ENCODE measurements around the gene TBC1D14.
"Not testable (repeated sequence)": the region's sequence is repeated elsewhere in the genome, so short reads cannot be mapped to it uniquely, and the experiment has no call there.

Gene TBC1D14

DNA sequence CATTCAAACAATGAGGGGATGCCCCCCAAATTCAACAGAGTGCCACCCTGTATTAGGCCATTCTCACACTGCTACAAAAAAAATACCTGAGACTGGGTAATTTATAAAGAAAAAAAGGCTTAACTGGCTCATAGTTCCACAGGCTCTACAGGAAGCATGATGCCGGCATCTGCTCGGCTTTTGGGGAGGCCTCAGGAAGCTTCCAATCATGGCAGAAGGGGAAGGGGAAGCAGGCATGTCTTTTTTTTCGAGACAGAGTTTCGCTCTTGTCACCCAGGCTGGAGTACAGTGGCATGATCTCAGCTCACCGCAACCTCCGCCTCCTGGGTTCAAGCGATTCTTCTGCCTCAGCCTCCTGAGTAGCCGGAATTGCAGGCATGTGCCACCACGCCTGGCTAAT is 18.7 kb upstream of the TBC1D14 start:
- not testable (repeated sequence) for DNase-seq (ENCODE audit: low read depth)

DNA sequence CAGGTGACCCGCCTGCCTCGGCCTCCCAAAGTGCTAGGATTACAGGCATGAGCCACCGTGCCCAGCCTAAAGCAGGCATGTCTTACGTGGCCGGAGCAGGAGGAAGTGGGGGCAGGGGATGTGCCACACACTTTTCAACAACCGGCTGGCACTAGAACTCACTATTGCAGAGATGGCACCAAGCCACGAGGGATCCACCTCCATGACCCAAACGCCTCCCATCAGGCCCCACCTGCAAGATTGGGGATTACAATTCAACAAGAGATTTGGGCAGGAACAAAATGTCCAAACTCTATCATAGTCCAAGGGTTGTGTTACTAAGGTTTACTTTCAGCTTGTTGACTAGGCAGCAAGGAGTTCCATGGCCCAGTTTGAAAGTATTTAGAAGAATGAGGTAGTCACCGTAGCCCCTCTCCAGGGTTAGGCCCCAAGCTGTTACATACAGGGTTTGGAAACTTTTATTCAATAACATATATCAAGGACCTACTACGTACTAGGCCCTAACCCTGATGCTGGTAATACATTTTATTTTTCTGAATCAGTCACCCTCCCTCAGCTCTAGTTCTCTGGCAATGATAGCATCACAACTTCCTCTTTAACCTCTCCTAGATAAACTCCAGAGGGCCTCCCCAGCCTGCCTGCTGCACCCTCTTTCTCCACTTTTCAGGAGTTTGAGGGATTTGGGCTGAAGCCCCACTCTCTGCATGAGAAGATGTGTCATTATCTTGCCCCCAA is 18.0 kb upstream of the TBC1D14 start:
- DNase-seq (ENCODE audit: low read depth): no peak

DNA sequence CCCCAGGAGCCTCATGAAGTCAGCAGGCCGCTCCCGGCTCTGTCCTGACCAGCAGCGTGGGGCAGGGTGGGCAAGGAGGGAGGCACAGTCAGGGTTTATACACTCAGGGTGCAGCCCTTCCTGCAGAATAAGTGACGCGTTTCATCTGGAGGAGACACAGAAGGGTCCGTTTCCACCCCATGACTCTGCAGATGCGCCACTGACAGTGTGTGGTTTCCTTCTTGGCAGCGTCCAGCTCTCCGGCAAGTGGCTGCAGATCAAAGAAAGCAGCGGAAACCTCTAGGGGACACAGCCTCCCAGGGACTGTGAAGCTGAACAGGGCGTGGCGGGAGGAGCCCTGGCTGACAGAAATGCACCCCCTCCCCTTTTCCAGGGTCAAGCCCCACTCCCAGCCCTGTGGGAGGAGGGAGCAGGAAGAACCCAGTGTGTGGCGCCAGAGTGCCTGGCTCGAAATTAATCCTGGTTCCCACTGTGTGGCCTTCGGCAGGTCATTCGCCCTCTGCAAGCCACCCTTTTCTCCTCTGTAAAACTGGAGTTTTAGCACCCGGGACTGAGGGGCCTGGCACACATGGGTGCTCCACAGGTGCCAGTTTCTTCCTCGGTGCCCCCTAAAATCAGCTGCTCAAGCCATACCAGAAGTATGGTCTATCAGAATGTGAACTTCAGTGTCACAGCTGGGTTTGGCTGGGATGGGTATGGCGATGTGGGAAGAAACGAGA is 17.3 kb upstream of the TBC1D14 start:
- DNase-seq (ENCODE audit: low read depth): no peak

DNA sequence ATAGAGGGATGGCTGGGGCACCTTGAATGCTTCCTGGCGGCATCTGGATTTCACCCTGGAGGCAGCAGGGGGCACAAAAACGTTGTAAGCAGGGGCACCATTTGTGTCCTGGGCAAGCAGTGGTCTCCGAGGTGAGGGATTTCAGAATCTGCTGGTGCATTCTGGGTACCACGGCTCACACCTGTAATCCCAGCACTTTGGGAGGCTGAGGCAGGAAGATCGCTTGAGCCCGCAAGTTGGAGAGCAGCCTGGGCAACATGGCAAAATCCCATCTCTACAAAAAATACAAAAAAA is 16.8 kb upstream of the TBC1D14 start:
- no peak for DNase-seq (ENCODE audit: low read depth)

- no peak for DNase-seq (ENCODE audit: low read depth)
Observed at GRCh38 chr4:6893449-6894085, 16.1 kb upstream of the TBC1D14 start.

GRCh38 chr4:6894086-6894478 is 15.5 kb upstream of the TBC1D14 start:
- no peak for DNase-seq (ENCODE audit: low read depth)

DNA sequence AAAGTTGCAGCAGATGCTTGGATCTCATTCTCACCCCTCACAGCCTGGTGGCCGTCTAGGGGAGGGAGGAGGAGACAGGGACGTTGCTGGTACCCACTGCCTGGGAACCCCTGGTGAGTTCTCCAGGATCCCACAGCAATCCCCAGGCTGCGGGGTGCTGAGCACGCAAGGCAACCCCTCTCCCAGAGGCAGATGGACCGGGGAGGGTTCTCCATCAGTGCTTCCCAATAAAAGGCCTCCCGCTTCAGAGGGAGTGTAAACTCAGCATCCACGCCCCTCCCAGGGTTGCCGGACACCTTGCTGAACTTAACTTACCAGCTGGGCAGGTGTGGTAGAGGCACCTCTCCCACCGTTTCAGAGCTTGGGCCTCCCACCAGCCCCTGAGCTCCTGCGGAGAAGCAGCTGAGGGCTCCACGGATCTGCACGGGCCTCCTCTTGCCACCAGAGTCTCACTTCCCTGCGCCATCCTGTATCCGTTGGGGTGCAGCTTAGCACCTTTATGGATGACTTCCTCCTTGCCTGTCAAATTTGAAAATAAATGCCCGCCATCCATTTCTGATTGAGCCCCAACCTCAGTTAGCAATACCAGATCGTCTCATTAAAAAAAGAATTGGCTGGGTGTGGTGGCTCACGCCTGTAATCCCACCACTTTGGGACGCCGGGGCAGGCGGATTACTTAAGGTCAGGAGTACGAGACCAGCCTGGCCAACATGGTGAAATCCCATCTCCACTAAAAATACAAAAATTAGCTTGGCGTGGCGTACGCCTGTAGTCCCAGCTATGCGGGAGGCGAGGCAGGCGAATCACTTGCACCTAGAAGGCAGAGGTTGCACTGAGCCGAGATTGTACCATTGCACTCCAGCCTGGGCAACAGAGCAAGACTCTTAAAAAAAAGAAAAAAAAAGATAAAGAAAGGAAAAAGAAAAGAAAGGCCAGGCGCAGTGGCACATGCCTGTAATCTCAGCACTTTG is 14.8 kb upstream of the TBC1D14 start:
- no peak for DNase-seq (ENCODE audit: low read depth)

DNA sequence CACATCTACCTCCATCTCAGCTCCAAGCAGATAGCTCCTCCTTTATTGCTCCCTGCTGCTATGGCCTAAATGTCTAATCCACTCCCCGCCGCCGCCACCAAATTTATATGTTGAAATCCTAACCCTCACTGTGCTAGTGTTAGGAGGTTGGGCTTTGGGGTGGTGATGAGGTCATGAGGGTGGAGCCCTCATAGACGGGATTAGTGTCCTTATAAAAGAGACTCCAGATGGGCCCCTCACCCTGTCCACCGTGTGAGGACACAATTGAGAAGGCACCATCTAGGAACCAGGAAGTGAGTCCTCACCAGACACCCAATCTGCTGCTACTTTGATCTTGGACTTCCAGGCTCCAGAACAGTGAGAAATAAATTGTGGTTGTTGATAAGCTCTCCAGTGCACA is 13.6 kb upstream of the TBC1D14 start:
- no peak for DNase-seq (ENCODE audit: low read depth)

- no peak for DNase-seq (ENCODE audit: low read depth)
Observed at GRCh38 chr4:6898763-6899162, 10.9 kb upstream of the TBC1D14 start.

DNA sequence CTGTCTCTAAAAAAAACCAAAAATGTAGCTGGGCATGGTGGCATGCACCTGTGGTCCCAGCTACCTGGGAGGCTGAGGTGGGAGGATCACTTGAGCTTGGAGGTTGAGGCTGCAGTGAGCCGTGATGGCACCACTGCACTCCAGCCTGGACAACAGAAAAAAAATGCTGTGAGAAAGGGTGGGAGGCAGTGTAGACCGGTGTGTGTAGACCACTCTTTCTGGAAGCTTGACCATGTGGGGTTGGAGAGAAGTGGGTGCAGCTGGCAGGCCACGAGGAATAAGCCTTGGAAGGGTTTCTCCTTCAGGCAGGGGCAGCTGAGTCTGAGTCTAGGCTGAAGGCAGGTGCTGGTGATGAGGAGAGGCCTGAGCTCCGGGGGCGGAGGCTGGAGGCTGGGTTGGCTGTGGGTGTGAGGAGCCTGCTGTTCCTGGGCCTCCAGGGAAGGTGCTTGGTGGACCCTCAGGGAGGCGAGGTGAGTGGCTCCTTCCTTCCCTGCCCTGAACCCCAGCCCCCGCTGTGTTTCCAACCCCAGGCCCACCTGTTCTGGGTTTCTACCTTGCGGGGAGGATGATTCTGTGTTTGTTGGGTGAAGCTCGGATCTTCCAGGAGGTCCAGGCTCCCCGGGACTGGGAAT is 9.3 kb upstream of the TBC1D14 start:
- DNase-seq (ENCODE audit: low read depth): no peak

- no peak for DNase-seq (ENCODE audit: low read depth)
Observed at GRCh38 chr4:6900956-6901355, 8.7 kb upstream of the TBC1D14 start.

- DNase-seq (ENCODE audit: low read depth): no peak
Observed at GRCh38 chr4:6901669-6902317, 7.8 kb upstream of the TBC1D14 start.

DNA sequence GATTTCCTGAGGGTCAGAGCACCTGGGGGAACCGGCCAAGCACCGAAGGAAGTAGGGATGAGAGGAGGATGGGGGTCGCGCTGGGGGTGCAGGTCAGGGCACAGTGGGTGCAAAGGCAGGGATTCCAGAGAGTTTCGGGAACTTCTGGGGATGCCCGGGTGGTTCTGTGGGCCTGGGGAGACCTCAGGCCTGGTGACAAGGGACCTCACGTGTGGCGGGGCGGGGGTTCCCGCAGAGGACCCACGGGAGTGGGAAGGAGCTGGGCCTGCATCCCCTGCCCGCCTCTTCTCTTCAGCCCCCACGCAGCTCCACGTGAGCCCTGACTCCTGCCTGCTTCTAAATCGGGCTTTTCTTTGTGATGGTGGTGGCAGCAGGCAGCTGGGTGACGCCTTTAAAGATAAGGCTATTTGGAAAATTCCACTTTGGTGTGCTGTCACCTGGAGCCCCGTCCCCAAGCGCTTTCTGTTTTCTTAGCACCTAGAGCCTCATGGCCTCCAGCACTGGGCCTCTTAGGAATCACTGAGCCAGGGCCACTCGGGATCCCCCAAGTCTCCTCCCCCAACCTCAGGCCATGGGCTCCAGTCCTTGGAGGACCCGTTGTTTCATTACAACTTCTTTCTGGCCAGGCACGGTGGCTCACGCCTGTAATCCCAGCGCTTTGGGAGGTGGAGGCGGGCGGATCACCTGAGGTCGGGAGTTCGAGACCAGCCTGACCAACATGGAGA is 7.1 kb upstream of the TBC1D14 start:
- DNase-seq (ENCODE audit: low read depth): no peak

GRCh38 chr4:6905516-6906445 is 3.8 kb upstream of the TBC1D14 start:
- DNase-seq (ENCODE audit: low read depth): no peak

DNA sequence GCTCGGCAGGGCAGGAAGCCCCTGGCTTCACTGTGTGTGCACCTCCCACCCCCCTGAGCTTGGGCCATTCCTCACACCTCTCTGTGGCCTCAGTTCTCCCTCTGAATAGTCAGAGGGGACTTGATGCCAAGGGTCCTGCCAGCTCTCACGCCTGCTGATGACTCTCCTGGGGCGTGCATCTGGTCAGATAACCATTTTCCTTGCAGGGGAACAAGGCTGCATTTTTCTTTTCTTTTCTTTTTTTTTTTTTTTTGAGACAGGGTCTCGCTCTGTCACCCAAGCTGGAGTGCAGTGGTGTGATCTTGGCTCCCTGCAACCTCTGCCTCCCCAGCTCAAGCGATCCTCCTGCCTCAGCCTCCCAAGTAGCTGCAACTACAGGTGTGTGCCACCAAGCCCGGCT is 3.1 kb upstream of the TBC1D14 start:
- DNase-seq (ENCODE audit: low read depth): not testable (repeated sequence)

GRCh38 chr4:6907658-6908191 is 1.9 kb upstream of the TBC1D14 start:
- no peak for DNase-seq (ENCODE audit: low read depth)

GRCh38 chr4:6908432-6909112 is 1.1 kb upstream of the TBC1D14 start:
- no peak for DNase-seq (ENCODE audit: low read depth)

- no peak for DNase-seq (ENCODE audit: low read depth)
Observed at GRCh38 chr4:6909970-6910339, 329 bp downstream of the TBC1D14 start.
